Measurements from ENCODE around the gene METTL21C. TPM values are rescaled to one million over a fixed set of nuclear protein-coding genes. Genes with fewer than 3 reads are reported as not detected.

METTL21C gene
- total RNA-seq, 2 donors from 2014 or later, result not detected

DNA sequence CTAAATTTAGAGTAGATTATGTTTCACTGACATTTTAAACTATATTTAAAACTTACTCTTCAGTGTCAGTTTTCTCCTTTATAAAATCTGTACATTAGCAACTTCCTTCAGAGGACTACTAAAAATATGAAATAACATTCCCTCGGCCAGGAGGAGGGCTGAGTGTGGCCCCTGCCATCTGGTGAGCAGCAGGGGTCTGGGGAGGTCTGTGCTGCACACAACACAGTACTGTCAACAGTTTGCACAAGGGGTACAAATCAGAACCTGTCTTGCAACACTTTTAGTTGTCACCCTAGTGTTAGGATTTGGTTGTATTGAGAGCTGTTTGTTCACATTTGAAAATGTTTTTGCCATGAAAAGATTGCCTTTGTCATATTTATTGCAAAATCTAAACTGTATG lies 49.1 kb downstream of the METTL21C start:
- no peaks in the 10 kb centered on the region for H3K27me3 ChIP-seq (ENCODE audit: control insufficient read depth, insufficient read depth, low read length, poor library complexity, severe bottlenecking)
- no peaks in the 10 kb centered on the region for H3K9me3 Mint-ChIP-seq
- no peak overlapping the region for H3K4me3 ChIP-seq (ENCODE audit: low read length)
- H3K9ac ChIP-seq (ENCODE audit: extremely low read depth, low read length, poor library complexity, severe bottlenecking), result no peak overlapping the region
- no peak overlapping the region for H3K27ac Mint-ChIP-seq
- H3K36me3 Mint-ChIP-seq (ENCODE audit: low read depth), result peaks cover 69% of the 10 kb centered on the region
- no peak overlapping the region for H3K4me3 Mint-ChIP-seq
- no peak for DNase-seq
- H3K9me3 ChIP-seq (ENCODE audit: control insufficient read depth, low read length), result no peaks in the 10 kb centered on the region
- no peaks in the 10 kb centered on the region for H3K27me3 Mint-ChIP-seq (ENCODE audit: insufficient read depth)
- no peak overlapping the region for H3K27ac ChIP-seq (ENCODE audit: low read depth, low read length)
- no peaks in the 10 kb centered on the region for H3K4me1 ChIP-seq (ENCODE audit: control insufficient read depth, insufficient read depth, low read length)
- TF ChIP-seq, protein P1, sequence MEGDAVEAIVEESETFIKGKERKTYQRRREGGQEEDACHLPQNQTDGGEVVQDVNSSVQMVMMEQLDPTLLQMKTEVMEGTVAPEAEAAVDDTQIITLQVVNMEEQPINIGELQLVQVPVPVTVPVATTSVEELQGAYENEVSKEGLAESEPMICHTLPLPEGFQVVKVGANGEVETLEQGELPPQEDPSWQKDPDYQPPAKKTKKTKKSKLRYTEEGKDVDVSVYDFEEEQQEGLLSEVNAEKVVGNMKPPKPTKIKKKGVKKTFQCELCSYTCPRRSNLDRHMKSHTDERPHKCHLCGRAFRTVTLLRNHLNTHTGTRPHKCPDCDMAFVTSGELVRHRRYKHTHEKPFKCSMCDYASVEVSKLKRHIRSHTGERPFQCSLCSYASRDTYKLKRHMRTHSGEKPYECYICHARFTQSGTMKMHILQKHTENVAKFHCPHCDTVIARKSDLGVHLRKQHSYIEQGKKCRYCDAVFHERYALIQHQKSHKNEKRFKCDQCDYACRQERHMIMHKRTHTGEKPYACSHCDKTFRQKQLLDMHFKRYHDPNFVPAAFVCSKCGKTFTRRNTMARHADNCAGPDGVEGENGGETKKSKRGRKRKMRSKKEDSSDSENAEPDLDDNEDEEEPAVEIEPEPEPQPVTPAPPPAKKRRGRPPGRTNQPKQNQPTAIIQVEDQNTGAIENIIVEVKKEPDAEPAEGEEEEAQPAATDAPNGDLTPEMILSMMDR (conservative IDR thresholded peaks at IDR 0.05), result no peak
- peaks cover 99% of the 10 kb centered on the region for H3K36me3 ChIP-seq (ENCODE audit: control insufficient read depth, insufficient read depth, low read length)
- H3K4me1 Mint-ChIP-seq, result no peaks in the 10 kb centered on the region
- 100% methylated on average over 1 of the region's 1 CpG for WGBS, 2 experiments (ENCODE audit: insufficient coverage in 1 of 2, insufficient read length in 1 of 2)

DNA sequence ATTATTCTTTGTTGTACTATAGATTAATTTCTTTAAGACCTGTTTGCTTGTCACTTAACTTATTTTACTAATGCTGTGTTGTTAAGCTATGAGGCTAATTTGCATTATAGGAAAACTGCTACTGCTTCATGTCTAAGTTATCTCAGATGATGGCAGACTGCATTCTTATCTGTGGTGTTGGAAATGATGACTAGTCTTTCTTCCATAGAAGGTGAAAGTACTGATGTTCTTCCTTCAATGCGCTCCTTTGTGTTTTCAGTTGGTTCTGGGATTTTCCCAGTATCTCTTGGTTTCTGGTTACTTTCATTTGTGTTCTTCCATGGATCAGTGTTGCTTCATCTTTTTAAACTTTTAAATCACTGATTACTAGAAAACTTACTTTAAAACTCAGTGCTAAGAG lies 51.2 kb downstream of the METTL21C start:
- H3K36me3 ChIP-seq (ENCODE audit: control insufficient read depth, insufficient read depth, low read length), result peaks cover 98% of the 10 kb centered on the region
- Mint-ChIP-seq H3K27me3 (ENCODE audit: insufficient read depth) (no peaks in the 10 kb centered on the region), H3K9me3 (no peaks in the 10 kb centered on the region), H3K4me3 (no peak overlapping the region), H3K4me1 (no peaks in the 10 kb centered on the region), H3K27ac (no peak overlapping the region), H3K36me3 (ENCODE audit: low read depth) (peaks cover 71% of the 10 kb centered on the region)
- H3K4me3 ChIP-seq (ENCODE audit: low read length), result no peak overlapping the region
- no peak overlapping the region for H3K27ac ChIP-seq (ENCODE audit: low read depth, low read length)
- H3K9ac ChIP-seq (ENCODE audit: extremely low read depth, low read length, poor library complexity, severe bottlenecking), result no peak overlapping the region
- WGBS, 2 experiments (ENCODE audit: insufficient coverage in 1 of 2, insufficient read length in 1 of 2), result 90% methylated on average over 1 of the region's 1 CpG; no CpG with 5 or more reads in 1 of the 2 experiments
- no peaks in the 10 kb centered on the region for H3K4me1 ChIP-seq (ENCODE audit: control insufficient read depth, insufficient read depth, low read length)
- no peaks in the 10 kb centered on the region for H3K27me3 ChIP-seq (ENCODE audit: control insufficient read depth, insufficient read depth, low read length, poor library complexity, severe bottlenecking)
- TF ChIP-seq, protein P1 (conservative IDR thresholded peaks at IDR 0.05), result no peak
- no peak for DNase-seq
- H3K9me3 ChIP-seq (ENCODE audit: control insufficient read depth, low read length), result no peaks in the 10 kb centered on the region

DNA sequence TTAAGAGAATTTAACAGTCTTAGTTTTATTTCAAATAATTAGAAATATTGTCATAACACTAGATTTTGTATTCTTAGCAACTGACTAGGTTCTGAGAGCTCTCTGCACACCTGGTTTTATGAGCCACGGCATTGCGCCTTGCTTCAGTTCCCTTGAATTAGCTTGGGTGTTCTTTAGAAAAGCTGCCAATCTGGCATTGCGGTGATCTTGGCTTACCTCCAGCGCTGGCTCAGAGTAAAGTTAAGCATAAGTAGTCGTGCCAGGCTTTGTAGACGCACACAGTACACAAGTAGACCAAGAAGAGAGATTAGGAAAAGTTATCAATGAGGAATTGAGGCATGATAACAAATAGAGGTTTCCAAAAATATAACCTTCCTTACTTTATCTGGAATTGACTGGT lies 52.4 kb downstream of the METTL21C start:
- Mint-ChIP-seq H3K27ac (no peak overlapping the region), H3K27me3 (ENCODE audit: insufficient read depth) (no peaks in the 10 kb centered on the region), H3K4me1 (no peaks in the 10 kb centered on the region), H3K4me3 (no peak overlapping the region), H3K9me3 (no peaks in the 10 kb centered on the region), H3K36me3 (ENCODE audit: low read depth) (peaks cover 73% of the 10 kb centered on the region)
- Histone ChIP-seq H3K27me3 (ENCODE audit: control insufficient read depth, insufficient read depth, low read length, poor library complexity, severe bottlenecking) (no peaks in the 10 kb centered on the region), H3K9ac (ENCODE audit: extremely low read depth, low read length, poor library complexity, severe bottlenecking) (no peak overlapping the region), H3K36me3 (ENCODE audit: control insufficient read depth, insufficient read depth, low read length) (peaks cover 98% of the 10 kb centered on the region), H3K4me1 (ENCODE audit: control insufficient read depth, insufficient read depth, low read length) (no peaks in the 10 kb centered on the region), H3K27ac (ENCODE audit: low read depth, low read length) (no peak overlapping the region), H3K9me3 (ENCODE audit: control insufficient read depth, low read length) (no peaks in the 10 kb centered on the region), H3K4me3 (ENCODE audit: low read length) (no peak overlapping the region)
- WGBS, 2 experiments (ENCODE audit: insufficient coverage in 1 of 2, insufficient read length in 1 of 2), result 95 to 100% methylated on average over 5 to 6 of the region's 6 CpGs
- no peak for DNase-seq
- TF ChIP-seq, protein P1 (conservative IDR thresholded peaks at IDR 0.05), result no peak

Measured in endodermal cell (in vitro differentiated cells).